Activated naive CD8-positive, alpha-beta T cell treated with anti-CD3 and anti-CD28 coated beads for 36 hours (primary cell): ENCODE results near the gene NKAIN4. TPM values are rescaled to one million over a fixed set of nuclear protein-coding genes. Genes with fewer than 3 reads are reported as not detected.

Experiments
- DNase-seq: peaks from one replicate; pipeline ENCODE4 v3.0.0; 2021
- H3K27ac Mint-ChIP-seq: one replicate; pipeline ENCODE4 v1.8.0; 2022; ENCODE audit warnings: mild to moderate bottlenecking, moderate library complexity, mixed read lengths
- H3K27me3 Mint-ChIP-seq: one replicate; pipeline ENCODE4 v1.8.0; 2022; ENCODE audit warnings: mild to moderate bottlenecking, mixed read lengths
- H3K36me3 Mint-ChIP-seq: one replicate; pipeline ENCODE4 v1.8.0; 2021; ENCODE audit warnings: mild to moderate bottlenecking, mixed read lengths
- H3K4me1 Mint-ChIP-seq: one replicate; pipeline ENCODE4 v1.8.0; 2021; ENCODE audit warnings: mixed read lengths
- H3K4me3 Mint-ChIP-seq: one replicate; pipeline ENCODE4 v1.8.0; 2022; ENCODE audit warnings: mild to moderate bottlenecking, moderate library complexity, mixed read lengths
- H3K9me3 Mint-ChIP-seq: one replicate; pipeline ENCODE4 v1.8.0; 2022; ENCODE audit warnings: mixed read lengths
- total RNA-seq, 2 experiments: library from RNA; stranded (reverse); gene quantifications; one replicate each; pipeline ENCODE4 v1.2.3, GENCODE V29; 2021

NKAIN4 gene
- total RNA-seq, 2 experiments from 2014 or later, result not detected

DNA sequence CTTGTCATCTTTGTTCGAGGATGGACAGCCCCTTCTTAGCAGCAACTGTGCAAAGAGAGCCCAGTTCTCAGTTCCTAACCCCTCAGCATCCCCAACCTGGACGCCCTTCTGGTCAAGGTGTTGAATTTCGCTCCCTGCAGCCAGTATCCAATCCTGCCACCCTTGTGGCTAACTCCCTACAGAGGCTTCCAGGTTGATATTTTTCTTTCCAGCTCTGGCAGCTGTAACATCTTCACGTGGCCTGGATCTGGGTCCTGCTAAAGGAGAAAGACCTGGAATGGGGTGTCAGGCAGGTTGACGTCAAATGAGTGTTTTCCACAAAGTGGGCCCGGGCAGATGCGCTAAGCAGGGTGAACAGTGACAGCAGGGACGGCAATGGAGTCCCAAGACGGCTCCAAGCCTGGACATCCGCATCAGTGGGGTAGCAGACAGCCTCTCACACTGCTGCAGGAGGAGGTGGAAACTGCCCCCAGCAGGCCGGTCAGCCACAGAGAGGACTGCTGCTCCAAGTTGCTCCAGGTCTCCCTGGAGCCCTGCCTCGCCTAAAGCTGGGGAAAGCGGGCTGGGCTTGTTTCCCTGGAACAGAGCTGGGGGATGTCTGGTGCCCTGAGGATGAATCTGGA lies 37.3 kb downstream of the NKAIN4 start:
- Mint-ChIP-seq H3K36me3 (peaks cover 28% of the 10 kb centered on the region), H3K9me3 (no peaks in the 10 kb centered on the region), H3K4me1 (peaks cover 28% of the 10 kb centered on the region), H3K4me3 (peak overlapping the region; percentile 70), H3K27ac (peak overlapping the region; percentile 86), H3K27me3 (no peaks in the 10 kb centered on the region)
- DNase-seq, result no peak

DNA sequence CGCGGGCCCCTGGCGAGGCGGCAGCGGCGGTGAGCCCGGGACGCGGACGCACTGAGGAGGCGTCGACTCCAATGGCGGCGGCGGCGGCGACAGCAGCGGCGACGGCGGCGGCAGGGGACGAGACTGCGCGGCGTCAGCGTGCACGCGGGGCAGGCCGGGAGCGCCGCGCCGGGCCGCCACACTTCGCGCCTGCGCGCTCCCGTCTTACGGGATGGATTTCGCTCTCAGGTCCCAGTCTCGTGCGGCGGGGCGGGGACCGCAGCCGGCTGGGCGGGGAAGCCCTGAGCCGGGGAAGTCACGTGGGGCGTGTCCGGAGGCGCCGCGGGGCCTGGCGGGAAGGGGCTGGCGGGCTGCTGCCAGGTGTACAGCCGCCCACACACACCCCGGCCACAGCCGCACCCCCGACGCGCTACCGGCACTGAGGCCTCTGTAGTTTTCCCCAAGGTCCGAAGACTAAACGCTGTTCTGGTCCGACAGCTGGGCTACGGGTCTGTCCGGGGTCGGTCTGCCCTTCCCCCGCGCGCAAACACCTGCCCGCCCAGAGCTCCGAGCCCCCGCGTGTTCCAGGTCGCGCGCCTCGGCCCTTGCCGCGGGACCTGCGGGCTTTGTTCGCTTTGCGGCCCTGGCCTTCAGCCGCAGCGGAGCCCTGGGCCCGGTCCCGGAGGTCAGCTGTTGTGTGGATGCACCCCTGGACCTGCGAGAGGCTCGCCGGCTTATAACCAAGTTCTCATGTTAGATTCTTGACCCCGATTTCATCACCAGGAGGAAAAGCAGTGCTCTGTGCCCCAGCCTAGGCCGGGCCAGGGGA lies 38.0 kb downstream of the NKAIN4 start, which contains the start of gene YTHDF1:
Gene YTHDF1 (minus strand): TSS at position 91 of the 808 bp plus-strand sequence. CDS start 239 bp downstream, outside the sequence.
- peak; percentile 99 for DNase-seq
- no peaks in the 10 kb centered on the region for H3K9me3 Mint-ChIP-seq
- H3K36me3 Mint-ChIP-seq, result peaks cover 30% of the 10 kb centered on the region
- no peaks in the 10 kb centered on the region for H3K27me3 Mint-ChIP-seq
- peak within 1 kb of the TSS; percentile 99 for H3K4me3 Mint-ChIP-seq
- H3K27ac Mint-ChIP-seq, result peak within 1 kb of the TSS; percentile 91
- peaks cover 31% of the 10 kb centered on the region for H3K4me1 Mint-ChIP-seq

DNA sequence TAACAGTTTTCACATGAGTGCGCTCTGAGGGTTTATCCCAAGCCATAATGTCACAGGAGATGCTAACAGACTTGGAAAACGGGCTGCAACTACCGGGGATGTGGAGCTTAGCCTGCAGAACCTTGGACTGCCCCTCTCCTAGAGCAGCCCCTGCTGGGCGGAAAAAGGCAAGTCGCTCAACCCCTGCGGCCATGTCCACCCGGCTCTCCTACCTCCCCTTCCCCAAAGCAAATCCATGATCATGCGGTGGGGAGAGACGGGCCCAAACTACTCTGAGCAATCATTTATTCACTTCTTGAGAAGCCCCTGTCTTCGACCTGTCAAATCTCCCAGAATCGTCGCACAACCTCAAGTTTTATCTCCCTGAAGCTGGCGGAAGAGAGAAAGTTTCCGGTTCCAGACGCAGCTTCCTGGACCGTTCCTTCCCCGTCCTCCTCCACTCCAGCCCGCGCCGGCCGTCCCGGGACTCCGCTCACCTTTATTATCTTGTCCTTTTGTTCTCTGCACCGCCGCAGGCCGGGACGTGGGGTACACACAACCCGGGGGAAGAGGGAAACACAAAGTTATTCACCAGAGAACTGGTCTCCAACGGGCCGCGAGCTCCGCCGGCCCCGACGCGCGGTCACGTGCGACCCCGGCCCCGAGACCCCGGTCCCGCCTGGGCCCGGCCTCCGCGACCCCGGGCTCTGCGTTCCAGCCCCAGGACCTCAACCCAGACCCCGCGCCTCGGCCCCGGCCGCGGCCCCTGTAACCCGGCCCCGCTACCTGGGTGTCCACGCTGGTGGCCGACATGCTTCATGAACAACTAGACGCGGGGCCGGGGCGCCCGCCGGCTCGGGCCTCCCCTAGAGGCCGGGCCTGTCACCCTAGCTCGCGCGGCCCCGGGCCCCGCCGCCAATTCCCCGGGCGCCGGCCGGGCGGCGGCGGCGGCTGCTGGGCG lies 38.9 kb downstream of the NKAIN4 start:
- Mint-ChIP-seq H3K9me3 (no peaks in the 10 kb centered on the region), H3K4me3 (peak overlapping the region; percentile 99), H3K4me1 (peaks cover 37% of the 10 kb centered on the region), H3K27ac (peak overlapping the region; percentile 91), H3K27me3 (no peaks in the 10 kb centered on the region), H3K36me3 (peaks cover 37% of the 10 kb centered on the region)
- DNase-seq, result peak; percentile 25

DNA sequence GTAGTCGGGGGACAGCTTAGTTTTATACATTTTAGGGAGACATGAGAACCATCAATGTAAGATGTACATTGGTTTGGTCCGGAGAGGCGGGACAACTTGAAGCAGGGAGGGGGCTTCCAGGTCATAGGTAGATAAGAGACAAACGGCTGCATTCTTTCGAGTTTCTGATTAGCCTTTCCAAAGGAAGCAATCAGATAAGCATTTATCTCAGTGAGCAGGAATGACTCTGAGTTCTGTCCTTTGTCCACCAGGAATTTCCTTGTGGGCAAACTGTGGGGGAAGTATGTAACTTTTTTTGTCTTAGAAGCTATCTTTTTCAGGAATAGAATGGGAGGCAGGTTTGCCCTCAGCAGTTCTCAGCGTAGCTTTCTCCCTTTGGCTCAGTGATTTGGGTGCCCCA lies 39.7 kb downstream of the NKAIN4 start:
- peak overlapping the region; percentile 42 for H3K27ac Mint-ChIP-seq
- no peaks in the 10 kb centered on the region for H3K9me3 Mint-ChIP-seq
- H3K36me3 Mint-ChIP-seq, result peaks cover 37% of the 10 kb centered on the region
- H3K4me1 Mint-ChIP-seq, result peaks cover 43% of the 10 kb centered on the region
- no peak for DNase-seq
- peak overlapping the region; percentile 99 for H3K4me3 Mint-ChIP-seq
- no peaks in the 10 kb centered on the region for H3K27me3 Mint-ChIP-seq

DNA sequence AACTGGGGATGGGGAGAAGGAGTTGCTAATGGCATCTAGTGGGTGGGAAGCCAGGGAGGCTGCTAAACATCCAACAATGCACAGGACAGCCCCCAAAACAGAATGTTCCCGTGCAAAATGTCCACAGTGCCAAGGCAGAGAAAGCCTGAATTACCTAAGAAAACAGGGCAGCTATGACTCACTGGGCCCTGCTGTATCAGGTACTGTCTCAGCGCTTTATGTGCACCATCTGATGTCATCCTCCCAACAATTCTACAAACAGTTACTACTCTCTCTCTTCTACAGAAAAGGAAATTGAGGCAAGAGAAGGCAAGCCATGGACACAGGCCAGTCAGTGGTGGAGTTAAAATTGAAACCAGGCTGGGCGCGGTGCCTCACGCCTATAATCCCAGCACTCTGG lies 41.5 kb downstream of the NKAIN4 start:
- Mint-ChIP-seq H3K27ac (no peak overlapping the region), H3K9me3 (no peaks in the 10 kb centered on the region), H3K27me3 (no peaks in the 10 kb centered on the region), H3K36me3 (peaks cover 37% of the 10 kb centered on the region), H3K4me3 (no peak overlapping the region), H3K4me1 (peaks cover 53% of the 10 kb centered on the region)
- DNase-seq, result no peak

DNA sequence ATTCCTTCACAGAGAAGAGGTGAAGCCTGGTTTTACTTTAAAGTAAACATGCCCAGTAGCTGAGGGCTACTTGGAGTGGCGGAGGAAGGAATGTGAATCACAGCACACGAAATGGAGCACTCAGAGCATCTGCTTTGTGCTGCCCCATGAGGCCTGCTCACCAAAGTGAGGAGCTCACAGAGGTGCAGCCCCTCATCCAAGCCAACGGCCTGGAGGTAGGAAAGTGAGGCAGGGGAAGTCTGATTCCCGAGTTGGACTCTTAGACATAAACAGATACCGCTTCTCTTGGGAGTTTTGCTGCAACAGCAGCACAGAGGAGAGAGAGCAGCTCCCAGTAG lies 41.9 kb downstream of the NKAIN4 start:
- peaks cover 37% of the 10 kb centered on the region for H3K36me3 Mint-ChIP-seq
- H3K4me1 Mint-ChIP-seq, result peaks cover 54% of the 10 kb centered on the region
- no peak overlapping the region for H3K4me3 Mint-ChIP-seq
- no peak for DNase-seq
- H3K27me3 Mint-ChIP-seq, result no peaks in the 10 kb centered on the region
- H3K27ac Mint-ChIP-seq, result no peak overlapping the region
- H3K9me3 Mint-ChIP-seq, result no peaks in the 10 kb centered on the region

DNA sequence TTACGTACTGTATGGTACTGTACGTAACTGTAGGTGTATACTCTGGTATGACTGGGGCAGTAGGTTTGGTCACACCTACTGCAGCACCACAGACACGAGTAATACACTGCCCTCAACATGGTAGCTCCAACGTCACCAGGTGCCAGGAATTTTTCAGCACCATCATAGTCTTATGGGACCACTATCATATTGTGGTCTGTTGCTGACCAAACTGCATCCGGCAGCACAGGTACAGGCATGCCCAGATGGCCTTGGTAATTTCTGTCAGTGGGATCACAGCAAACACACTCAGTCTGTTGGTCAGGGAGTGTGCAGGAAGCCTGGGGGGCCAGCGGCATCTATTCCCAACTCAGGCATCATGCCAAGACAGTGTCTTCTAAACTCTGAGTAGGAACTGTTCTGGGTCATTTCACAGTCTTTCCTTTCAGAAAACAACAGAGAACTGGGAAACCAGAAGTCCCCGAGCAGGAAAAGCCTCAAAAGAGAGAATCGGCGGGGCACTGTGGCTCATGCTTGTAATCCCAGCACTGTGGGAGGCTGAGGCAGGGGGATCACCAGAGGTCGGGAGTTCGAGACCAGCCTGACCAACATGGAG lies 44.2 kb downstream of the NKAIN4 start:
- Mint-ChIP-seq H3K27me3 (no peaks in the 10 kb centered on the region), H3K4me3 (no peak overlapping the region), H3K4me1 (peaks cover 52% of the 10 kb centered on the region), H3K27ac (no peak overlapping the region), H3K36me3 (peaks cover 38% of the 10 kb centered on the region), H3K9me3 (no peaks in the 10 kb centered on the region)
- DNase-seq, result no peak

DNA sequence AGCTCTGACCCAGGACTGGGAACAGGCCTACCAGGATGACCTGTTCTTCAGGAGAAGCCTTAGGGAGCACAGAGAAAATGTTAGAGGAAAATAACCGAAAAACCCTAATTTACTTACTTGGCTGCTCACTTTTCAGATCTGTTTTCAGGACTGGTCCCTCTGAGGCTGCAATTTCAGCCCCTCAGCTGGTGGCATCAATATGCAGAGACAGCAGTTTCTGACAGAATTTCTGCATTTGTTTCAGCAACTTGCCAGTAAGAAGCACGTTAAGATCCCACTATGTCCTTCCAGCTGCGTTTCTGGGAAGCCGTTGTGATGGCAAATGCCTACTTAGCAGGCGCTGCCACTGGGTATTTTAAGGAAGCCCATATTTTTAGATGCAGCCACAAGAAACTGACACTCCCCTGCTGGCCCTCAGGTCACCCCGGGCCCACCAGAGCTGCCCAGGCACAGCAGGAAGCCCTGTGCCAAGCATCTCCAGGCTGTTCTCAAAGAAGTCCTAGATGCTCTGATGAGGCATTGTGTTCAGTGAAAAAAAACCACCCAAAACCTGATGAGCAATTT lies 45.8 kb downstream of the NKAIN4 start:
- Mint-ChIP-seq H3K27ac (no peak overlapping the region), H3K27me3 (no peaks in the 10 kb centered on the region), H3K4me3 (no peak overlapping the region), H3K9me3 (no peaks in the 10 kb centered on the region), H3K4me1 (peaks cover 42% of the 10 kb centered on the region), H3K36me3 (peaks cover 24% of the 10 kb centered on the region)
- no peak for DNase-seq

DNA sequence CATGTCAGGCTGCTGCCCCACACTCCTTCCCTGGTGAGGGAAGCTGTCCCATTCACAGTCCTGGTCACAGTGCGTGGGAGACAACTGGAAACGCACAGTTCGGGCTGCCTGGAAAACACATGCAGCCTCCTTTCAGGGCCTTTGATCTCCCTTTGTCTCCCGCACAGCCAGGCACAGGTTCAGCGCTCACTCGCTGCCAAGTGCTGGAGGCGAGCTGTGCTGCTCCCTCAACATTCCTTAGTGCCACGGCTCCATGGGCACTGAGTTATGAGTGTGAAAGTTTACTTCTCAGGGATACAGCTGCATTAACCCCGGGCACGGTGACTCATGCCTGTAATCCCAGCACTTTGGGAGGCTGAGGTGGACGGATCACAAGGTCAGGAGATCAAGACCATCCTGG lies 47.4 kb downstream of the NKAIN4 start:
- DNase-seq, result no peak
- no peak overlapping the region for H3K27ac Mint-ChIP-seq
- no peaks in the 10 kb centered on the region for H3K27me3 Mint-ChIP-seq
- H3K4me1 Mint-ChIP-seq, result peaks cover 29% of the 10 kb centered on the region
- peaks cover 13% of the 10 kb centered on the region for H3K36me3 Mint-ChIP-seq
- H3K9me3 Mint-ChIP-seq, result no peaks in the 10 kb centered on the region
- H3K4me3 Mint-ChIP-seq, result no peak overlapping the region

DNA sequence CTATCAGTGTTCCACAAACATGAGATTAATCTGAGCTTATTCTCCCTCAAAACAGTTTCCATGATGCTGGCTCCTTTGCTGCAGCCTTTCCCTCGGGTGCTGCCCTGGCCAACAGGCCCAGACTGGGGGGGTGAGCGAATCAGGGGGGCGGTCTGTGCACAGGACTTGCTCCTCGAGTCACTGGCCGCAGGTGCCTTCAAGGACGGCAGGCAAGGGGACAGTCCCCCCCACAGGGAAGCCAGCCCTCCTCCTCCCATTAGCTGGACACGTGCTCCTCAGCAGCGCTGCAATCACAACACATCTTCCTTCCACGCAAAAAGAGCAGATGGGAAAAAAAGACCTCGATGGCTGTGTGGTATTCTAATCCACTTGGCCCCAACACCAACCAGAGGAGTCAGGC lies 48.4 kb downstream of the NKAIN4 start:
- H3K27ac Mint-ChIP-seq, result no peak overlapping the region
- peaks cover 12% of the 10 kb centered on the region for H3K36me3 Mint-ChIP-seq
- DNase-seq, result no peak
- H3K4me3 Mint-ChIP-seq, result no peak overlapping the region
- H3K9me3 Mint-ChIP-seq, result no peaks in the 10 kb centered on the region
- H3K27me3 Mint-ChIP-seq, result no peaks in the 10 kb centered on the region
- peaks cover 32% of the 10 kb centered on the region for H3K4me1 Mint-ChIP-seq

DNA sequence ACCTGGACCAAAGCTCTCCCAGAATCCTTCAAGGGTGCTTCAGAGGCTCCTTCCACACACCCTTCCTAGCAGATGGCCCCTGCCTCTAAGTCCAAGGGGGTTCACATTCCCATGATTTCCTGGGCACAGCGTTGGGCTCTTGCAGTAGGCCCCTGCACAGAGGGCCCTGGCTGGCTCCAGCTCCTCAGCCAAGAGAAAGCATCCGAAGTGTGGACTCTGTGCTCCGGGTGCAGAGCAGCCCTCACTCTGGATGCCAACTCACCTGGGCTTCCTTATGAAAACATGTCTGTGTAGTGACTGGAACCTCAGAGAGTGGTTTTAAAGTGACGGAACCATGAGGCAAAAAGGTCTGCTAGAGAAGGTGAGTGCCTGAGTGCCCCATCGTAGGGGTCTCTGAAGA lies 49.9 kb downstream of the NKAIN4 start:
- peaks cover 11% of the 10 kb centered on the region for H3K36me3 Mint-ChIP-seq
- no peak for DNase-seq
- no peak overlapping the region for H3K27ac Mint-ChIP-seq

DNA sequence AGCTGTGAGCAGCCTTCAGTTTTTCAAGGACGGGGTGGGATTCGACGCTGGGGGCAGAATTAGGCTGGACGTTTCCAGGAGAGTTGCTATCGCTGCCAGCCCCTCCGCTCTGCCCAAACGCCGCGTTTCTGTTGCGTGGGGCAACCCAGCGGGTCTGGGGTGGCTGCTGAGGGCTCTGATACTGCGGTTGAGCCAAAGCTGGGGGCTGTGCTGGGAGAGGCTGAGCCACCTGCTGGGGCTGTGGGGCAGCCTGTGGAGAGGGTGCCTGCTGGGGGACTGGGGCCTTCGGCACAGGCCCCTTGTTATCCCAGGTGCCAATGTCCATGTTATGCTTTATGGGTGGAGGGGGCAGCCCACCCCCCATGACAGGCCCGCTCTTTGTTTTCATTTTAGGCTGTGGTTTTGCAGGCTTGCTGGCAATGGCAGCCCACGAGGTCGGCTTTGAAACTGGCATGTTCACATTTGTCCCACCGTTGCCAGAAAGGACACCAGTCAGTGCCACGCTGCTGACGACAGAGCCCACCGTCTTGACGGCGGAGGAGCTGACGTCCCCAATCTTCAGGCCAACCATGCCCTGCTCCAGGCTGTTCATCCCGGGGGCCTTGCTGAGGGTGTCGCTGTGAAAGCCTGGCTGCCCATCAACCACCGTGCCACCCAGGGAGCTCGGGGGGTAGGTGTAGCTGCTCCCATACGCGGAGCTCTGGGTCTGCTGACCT lies 51.3 kb downstream of the NKAIN4 start:
- H3K27me3 Mint-ChIP-seq, result no peaks in the 10 kb centered on the region
- H3K27ac Mint-ChIP-seq, result no peak overlapping the region
- H3K4me3 Mint-ChIP-seq, result no peak overlapping the region
- no peak for DNase-seq
- H3K9me3 Mint-ChIP-seq, result no peaks in the 10 kb centered on the region
- peaks cover 11% of the 10 kb centered on the region for H3K36me3 Mint-ChIP-seq
- peaks cover 22% of the 10 kb centered on the region for H3K4me1 Mint-ChIP-seq

More for the DNA sequence above, 49.9 kb downstream of the NKAIN4 start:
- H3K4me1 Mint-ChIP-seq, result peaks cover 24% of the 10 kb centered on the region
- H3K27me3 Mint-ChIP-seq, result no peaks in the 10 kb centered on the region
- no peaks in the 10 kb centered on the region for H3K9me3 Mint-ChIP-seq
- no peak overlapping the region for H3K4me3 Mint-ChIP-seq

DNA sequence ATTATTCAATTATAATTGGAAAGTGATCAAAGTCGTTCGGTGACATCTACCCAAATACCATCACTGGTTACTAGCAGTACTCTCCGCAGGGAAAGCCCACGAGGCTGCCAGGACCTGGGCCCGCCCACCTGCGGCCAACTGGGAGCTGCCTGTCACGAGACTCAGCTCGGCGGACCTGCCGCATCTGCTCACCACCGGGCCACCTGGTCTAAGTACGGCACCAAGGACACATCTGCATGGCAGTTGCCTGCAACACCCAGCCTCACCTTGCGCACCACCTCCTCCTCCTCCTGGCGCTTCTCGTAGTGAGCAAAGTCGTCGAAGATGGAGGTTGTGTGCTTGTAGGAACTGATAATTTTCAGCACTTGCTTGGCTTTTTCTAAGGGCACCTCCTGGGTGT lies 52.2 kb downstream of the NKAIN4 start:
- no peak overlapping the region for H3K4me3 Mint-ChIP-seq
- H3K27ac Mint-ChIP-seq, result no peak overlapping the region
- peaks cover 28% of the 10 kb centered on the region for H3K4me1 Mint-ChIP-seq
- no peaks in the 10 kb centered on the region for H3K9me3 Mint-ChIP-seq
- H3K36me3 Mint-ChIP-seq, result peaks cover 21% of the 10 kb centered on the region
- no peak for DNase-seq
- no peaks in the 10 kb centered on the region for H3K27me3 Mint-ChIP-seq

DNA sequence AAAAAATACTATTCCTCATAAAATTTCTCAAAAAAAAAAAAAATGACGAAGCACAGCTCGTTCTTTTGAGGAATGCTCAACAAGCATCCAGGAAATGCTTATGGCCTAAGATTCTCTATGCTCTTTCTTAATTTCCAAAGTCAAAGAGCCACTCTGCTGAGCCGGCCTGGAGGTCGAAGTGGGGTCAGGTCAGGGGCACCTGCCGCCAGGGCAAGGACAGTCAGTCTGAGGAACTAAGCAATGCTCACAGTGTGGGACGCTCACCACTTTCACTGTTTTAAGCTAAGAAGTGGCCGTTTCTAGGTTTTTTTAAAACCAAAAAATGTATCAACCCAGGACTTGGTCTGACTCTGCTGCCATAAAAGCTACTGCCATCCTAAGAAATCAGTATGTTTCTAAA lies 55.7 kb downstream of the NKAIN4 start:
- no peaks in the 10 kb centered on the region for H3K9me3 Mint-ChIP-seq
- no peaks in the 10 kb centered on the region for H3K27me3 Mint-ChIP-seq
- H3K27ac Mint-ChIP-seq, result no peak overlapping the region
- no peak overlapping the region for H3K4me3 Mint-ChIP-seq
- peaks cover 31% of the 10 kb centered on the region for H3K4me1 Mint-ChIP-seq
- H3K36me3 Mint-ChIP-seq, result peaks cover 19% of the 10 kb centered on the region
- DNase-seq, result no peak
